ENCODE data around the gene SPINK8. TPM values are rescaled to one million over a fixed set of nuclear protein-coding genes. Genes with fewer than 3 reads are reported as not detected.
"Not testable (repeated sequence)": the region's sequence is repeated elsewhere in the genome, so short reads cannot be mapped to it uniquely, and the experiment has no call there.

Gene SPINK8
- polyA plus RNA-seq = not detected
- long read RNA-seq, donor 1 = 0 reads
- long read RNA-seq, donor 2 = 0 reads
- long read RNA-seq, donor 3 = 0 reads
- long read RNA-seq, donor 4 = 0 reads
- long read RNA-seq, donor 5 = 0 reads
- long read RNA-seq, donor 6 = 0 reads
- long read RNA-seq, donor 7 = 0 reads
- long read RNA-seq, donor 8 = 0 reads
- long read RNA-seq, donor 9 = 0 reads
- long read RNA-seq, donor 10 = 0 reads
- long read RNA-seq, donor 11 = 0 reads

- no CpG with 5 or more reads among the region's 15 CpGs for WGBS (ENCODE audit: insufficient coverage, low lambda C conversion rate)
- not testable (repeated sequence) for H3K4me3 ChIP-seq (ENCODE audit: low read length); H3K36me3 ChIP-seq (ENCODE audit: control insufficient read depth, insufficient read depth, low read length); DNase-seq; H3K4me1 ChIP-seq (ENCODE audit: control insufficient read depth, insufficient read depth, low read length); H3K27ac ChIP-seq (ENCODE audit: low read length); H3K9me3 ChIP-seq (ENCODE audit: control insufficient read depth, low read depth, low read length); H3K27me3 ChIP-seq (ENCODE audit: control insufficient read depth, insufficient read depth, low read length)
Observed at GRCh38 chr3:48333346-48334245, at the start of gene SPINK8. Gene SPINK8, minus strand, starts transcription at chr3:48333661. Its CDS starts 5,320 bp downstream, at chr3:48328341.

GRCh38 chr3:48372862-48373435 is 39.5 kb upstream of the SPINK8 start:
- H3K4me1 ChIP-seq (ENCODE audit: control insufficient read depth, insufficient read depth, low read length) = peaks cover 4% of the 10 kb centered on the region
- no peak overlapping the region for H3K27ac ChIP-seq (ENCODE audit: low read length)
- H3K36me3 ChIP-seq (ENCODE audit: control insufficient read depth, insufficient read depth, low read length) = no peaks in the 10 kb centered on the region
- DNase-seq = no peak
- no CpG with 5 or more reads among the region's 5 CpGs for WGBS (ENCODE audit: insufficient coverage, low lambda C conversion rate)
- H3K27me3 ChIP-seq (ENCODE audit: control insufficient read depth, insufficient read depth, low read length) = no peaks in the 10 kb centered on the region
- no peak overlapping the region for H3K4me3 ChIP-seq (ENCODE audit: low read length)
- no peaks in the 10 kb centered on the region for H3K9me3 ChIP-seq (ENCODE audit: control insufficient read depth, low read depth, low read length)

- H3K36me3 ChIP-seq (ENCODE audit: control insufficient read depth, insufficient read depth, low read length) = no peaks in the 10 kb centered on the region
- H3K4me1 ChIP-seq (ENCODE audit: control insufficient read depth, insufficient read depth, low read length) = peaks cover 4% of the 10 kb centered on the region
- no peaks in the 10 kb centered on the region for H3K9me3 ChIP-seq (ENCODE audit: control insufficient read depth, low read depth, low read length)
- no peaks in the 10 kb centered on the region for H3K27me3 ChIP-seq (ENCODE audit: control insufficient read depth, insufficient read depth, low read length)
- no peak overlapping the region for H3K27ac ChIP-seq (ENCODE audit: low read length)
- H3K4me3 ChIP-seq (ENCODE audit: low read length) = no peak overlapping the region
- WGBS (ENCODE audit: insufficient coverage, low lambda C conversion rate) = no CpG with 5 or more reads among the region's 7 CpGs
- no peak for DNase-seq
Observed at GRCh38 chr3:48372377-48372770, 38.9 kb upstream of the SPINK8 start.

GRCh38 chr3:48371651-48372376 is 38.4 kb upstream of the SPINK8 start, which contains the start of gene FBXW12:
Gene FBXW12, plus strand, starts transcription at chr3:48372219. Its CDS starts 549 bp downstream, at chr3:48372768.
- no peaks in the 10 kb centered on the region for H3K9me3 ChIP-seq (ENCODE audit: control insufficient read depth, low read depth, low read length)
- H3K36me3 ChIP-seq (ENCODE audit: control insufficient read depth, insufficient read depth, low read length) = no peaks in the 10 kb centered on the region
- no peaks in the 10 kb centered on the region for H3K27me3 ChIP-seq (ENCODE audit: control insufficient read depth, insufficient read depth, low read length)
- H3K4me1 ChIP-seq (ENCODE audit: control insufficient read depth, insufficient read depth, low read length) = peaks cover 4% of the 10 kb centered on the region
- H3K27ac ChIP-seq (ENCODE audit: low read length) = no peak within 1 kb of the TSS
- no peak within 1 kb of the TSS for H3K4me3 ChIP-seq (ENCODE audit: low read length)
- DNase-seq = no peak
- WGBS (ENCODE audit: insufficient coverage, low lambda C conversion rate) = 88% methylated on average over 2 of the region's 11 CpGs

- no peak for DNase-seq
- 89% methylated on average over 2 of the region's 7 CpGs for WGBS (ENCODE audit: insufficient coverage, low lambda C conversion rate)
- Histone ChIP-seq H3K27ac (ENCODE audit: low read length) (no peak overlapping the region), H3K4me3 (ENCODE audit: low read length) (no peak overlapping the region), H3K36me3 (ENCODE audit: control insufficient read depth, insufficient read depth, low read length) (no peaks in the 10 kb centered on the region), H3K9me3 (ENCODE audit: control insufficient read depth, low read depth, low read length) (no peaks in the 10 kb centered on the region), H3K27me3 (ENCODE audit: control insufficient read depth, insufficient read depth, low read length) (no peaks in the 10 kb centered on the region), H3K4me1 (ENCODE audit: control insufficient read depth, insufficient read depth, low read length) (peaks cover 4% of the 10 kb centered on the region)
Observed at GRCh38 chr3:48370333-48370713, 36.9 kb upstream of the SPINK8 start.

- peaks cover 4% of the 10 kb centered on the region for H3K4me1 ChIP-seq (ENCODE audit: control insufficient read depth, insufficient read depth, low read length)
- H3K9me3 ChIP-seq (ENCODE audit: control insufficient read depth, low read depth, low read length) = no peaks in the 10 kb centered on the region
- 80% methylated on average over 1 of the region's 7 CpGs for WGBS (ENCODE audit: insufficient coverage, low lambda C conversion rate)
- H3K27ac ChIP-seq (ENCODE audit: low read length) = no peak overlapping the region
- peak in 1 of 2 donors; percentile 48 for DNase-seq
- no peaks in the 10 kb centered on the region for H3K36me3 ChIP-seq (ENCODE audit: control insufficient read depth, insufficient read depth, low read length)
- H3K27me3 ChIP-seq (ENCODE audit: control insufficient read depth, insufficient read depth, low read length) = no peaks in the 10 kb centered on the region
- no peak overlapping the region for H3K4me3 ChIP-seq (ENCODE audit: low read length)
Observed at GRCh38 chr3:48369693-48370332, 36.4 kb upstream of the SPINK8 start.

- no peaks in the 10 kb centered on the region for H3K36me3 ChIP-seq (ENCODE audit: control insufficient read depth, insufficient read depth, low read length)
- no peak overlapping the region for H3K4me3 ChIP-seq (ENCODE audit: low read length)
- H3K9me3 ChIP-seq (ENCODE audit: control insufficient read depth, low read depth, low read length) = no peaks in the 10 kb centered on the region
- H3K4me1 ChIP-seq (ENCODE audit: control insufficient read depth, insufficient read depth, low read length) = no peaks in the 10 kb centered on the region
- DNase-seq = peak; percentile 7 to 14
- no peaks in the 10 kb centered on the region for H3K27me3 ChIP-seq (ENCODE audit: control insufficient read depth, insufficient read depth, low read length)
- no peak overlapping the region for H3K27ac ChIP-seq (ENCODE audit: low read length)
Observed at GRCh38 chr3:48367201-48367600, 33.7 kb upstream of the SPINK8 start.

- H3K27ac ChIP-seq (ENCODE audit: low read length) = no peak overlapping the region
- no peak overlapping the region for H3K4me3 ChIP-seq (ENCODE audit: low read length)
- no peaks in the 10 kb centered on the region for H3K4me1 ChIP-seq (ENCODE audit: control insufficient read depth, insufficient read depth, low read length)
- H3K9me3 ChIP-seq (ENCODE audit: control insufficient read depth, low read depth, low read length) = no peaks in the 10 kb centered on the region
- H3K36me3 ChIP-seq (ENCODE audit: control insufficient read depth, insufficient read depth, low read length) = no peaks in the 10 kb centered on the region
- WGBS (ENCODE audit: insufficient coverage, low lambda C conversion rate) = 80% methylated on average over 1 of the region's 1 CpG
- H3K27me3 ChIP-seq (ENCODE audit: control insufficient read depth, insufficient read depth, low read length) = no peaks in the 10 kb centered on the region
- no peak for DNase-seq
Observed at GRCh38 chr3:48364840-48365239, 31.4 kb upstream of the SPINK8 start.

- no peak for DNase-seq
- no peaks in the 10 kb centered on the region for H3K36me3 ChIP-seq (ENCODE audit: control insufficient read depth, insufficient read depth, low read length)
- H3K4me3 ChIP-seq (ENCODE audit: low read length) = no peak overlapping the region
- H3K4me1 ChIP-seq (ENCODE audit: control insufficient read depth, insufficient read depth, low read length) = no peaks in the 10 kb centered on the region
- H3K27me3 ChIP-seq (ENCODE audit: control insufficient read depth, insufficient read depth, low read length) = no peaks in the 10 kb centered on the region
- no peak overlapping the region for H3K27ac ChIP-seq (ENCODE audit: low read length)
- no peaks in the 10 kb centered on the region for H3K9me3 ChIP-seq (ENCODE audit: control insufficient read depth, low read depth, low read length)
Observed at GRCh38 chr3:48361928-48362327, 28.5 kb upstream of the SPINK8 start.

- Histone ChIP-seq H3K9me3 (ENCODE audit: control insufficient read depth, low read depth, low read length) (no peaks in the 10 kb centered on the region), H3K36me3 (ENCODE audit: control insufficient read depth, insufficient read depth, low read length) (no peaks in the 10 kb centered on the region), H3K4me3 (ENCODE audit: low read length) (no peak overlapping the region), H3K4me1 (ENCODE audit: control insufficient read depth, insufficient read depth, low read length) (no peaks in the 10 kb centered on the region), H3K27me3 (ENCODE audit: control insufficient read depth, insufficient read depth, low read length) (no peaks in the 10 kb centered on the region), H3K27ac (ENCODE audit: low read length) (no peak overlapping the region)
- DNase-seq = no peak
- no CpG with 5 or more reads among the region's 1 CpG for WGBS (ENCODE audit: insufficient coverage, low lambda C conversion rate)
Observed at GRCh38 chr3:48356419-48356818, 23.0 kb upstream of the SPINK8 start.

All from large intestine (tissue), 12 donors.